NCI-H2107 treated with DMSO at 0.1 percent for 48 hours (cell line): ENCODE results near the gene NFATC2.

Experiments used
- DNase-seq: peaks from one replicate; lab custom pipeline; 2025; ENCODE audit not compliant: unreplicated experiment; lab: John Stamatoyannopoulos, UW

NFATC2 gene

GRCh38 chr20:51454250-51454865, 88.2 kb downstream of the NFATC2 start:
- no peak for DNase-seq

DNA sequence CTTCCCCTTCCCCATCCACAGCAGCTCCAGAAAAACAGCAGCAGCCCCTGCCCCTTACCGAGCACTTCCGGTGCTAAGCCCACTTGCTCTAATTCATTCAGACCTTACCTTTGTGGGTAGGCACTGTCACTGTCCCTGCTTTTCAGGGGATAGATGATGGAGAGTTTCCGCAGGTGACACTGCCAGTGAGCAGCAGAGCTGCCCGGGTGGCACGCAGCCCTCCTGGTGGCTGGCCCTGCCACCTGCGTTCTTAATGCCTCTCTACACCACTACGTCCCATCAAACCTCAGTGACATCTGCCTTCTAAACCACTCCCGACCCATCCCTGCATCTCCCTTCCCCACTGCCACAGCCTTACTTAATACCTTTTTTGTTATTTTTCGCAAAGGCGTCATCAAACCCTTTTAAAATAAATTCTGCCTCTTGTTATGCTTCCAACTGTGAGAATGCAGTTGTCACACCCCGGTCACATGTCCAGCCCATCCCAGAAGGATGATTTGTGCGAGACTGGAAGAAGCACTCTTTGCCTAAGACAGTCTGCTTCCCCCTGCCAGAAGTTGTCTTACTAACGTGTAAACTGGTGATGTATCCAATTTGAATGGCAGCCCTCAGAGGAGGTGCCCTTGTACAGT, 89.7 kb downstream of the NFATC2 start:
- DNase-seq: no peak

DNA sequence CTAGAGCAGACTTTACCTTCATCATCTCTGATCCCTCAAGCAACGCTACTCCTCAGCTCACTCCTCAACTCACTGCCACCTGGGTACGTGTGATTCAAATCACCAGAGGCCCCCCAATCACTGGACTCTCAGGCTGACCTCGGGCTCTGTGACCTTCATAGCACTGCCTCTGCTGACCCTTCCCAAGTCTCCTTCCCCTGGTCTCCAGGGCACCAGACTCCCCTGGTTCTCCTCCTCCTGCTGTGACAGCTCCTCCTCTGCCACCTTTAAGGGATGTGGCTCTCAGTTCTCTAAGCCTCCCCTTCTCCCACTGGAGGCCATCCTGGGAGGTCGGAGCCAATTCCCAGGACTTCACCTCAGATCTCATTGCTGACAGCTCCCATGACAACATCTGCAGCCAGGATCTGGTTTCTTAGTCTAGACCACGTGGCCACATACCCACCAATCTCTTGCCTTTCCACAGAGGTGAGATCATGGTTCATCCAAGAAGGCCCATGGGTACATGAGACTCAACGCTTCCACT, 90.4 kb downstream of the NFATC2 start:
- no peak for DNase-seq

GRCh38 chr20:51451484-51451883, 91.0 kb downstream of the NFATC2 start:
- no peak for DNase-seq

DNA sequence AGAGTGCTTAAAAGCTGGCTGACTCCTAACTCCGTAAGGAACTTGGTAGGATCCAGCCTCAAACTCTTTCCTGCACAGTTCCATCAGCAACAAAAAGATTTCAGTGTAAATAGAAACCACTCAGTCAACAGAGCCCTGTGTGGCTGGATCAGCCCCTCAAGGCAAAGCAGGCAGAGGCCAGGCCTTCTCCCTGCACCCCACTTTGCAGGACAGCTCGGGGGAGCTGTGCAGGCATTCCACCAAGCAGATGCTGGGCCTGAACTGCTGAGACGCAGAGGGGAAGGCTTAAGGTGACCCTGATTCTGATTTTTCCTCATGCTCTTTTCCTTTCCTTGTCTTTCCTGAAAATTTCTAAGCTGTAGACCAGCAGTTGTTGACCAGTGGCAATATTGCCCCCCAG, 91.5 kb downstream of the NFATC2 start:
- DNase-seq: no peak

DNA sequence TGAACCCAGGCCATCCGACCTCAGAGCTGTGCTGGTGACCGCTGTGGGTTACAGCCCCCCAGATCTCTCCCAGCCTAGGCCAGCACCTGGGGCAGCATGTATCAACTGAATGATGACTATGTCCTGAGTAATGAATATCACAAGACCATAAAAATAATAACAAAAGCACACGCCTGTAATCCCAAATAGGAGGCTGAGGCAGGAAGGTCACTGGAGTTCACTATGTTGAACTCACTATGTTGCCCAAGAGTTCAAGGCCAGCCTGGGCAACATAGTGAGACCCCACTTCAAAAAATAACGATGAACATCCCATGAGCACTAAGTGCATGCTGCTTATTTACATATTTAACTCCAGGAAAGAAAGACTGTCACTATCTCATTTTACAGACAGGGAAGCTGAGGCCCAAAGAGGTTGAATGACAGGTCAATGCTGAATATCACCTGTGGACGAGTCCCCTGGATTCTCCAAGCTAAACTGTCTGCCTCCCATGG, 92.3 kb downstream of the NFATC2 start:
- no peak for DNase-seq

GRCh38 chr20:51449498-51450220, 92.9 kb downstream of the NFATC2 start:
- no peak for DNase-seq

- no peak for DNase-seq
These were observed 94.8 kb downstream of the NFATC2 start for GRCh38 chr20:51447765-51448148.

- no peak for DNase-seq
These were observed 95.3 kb downstream of the NFATC2 start for GRCh38 chr20:51447097-51447764.

DNA sequence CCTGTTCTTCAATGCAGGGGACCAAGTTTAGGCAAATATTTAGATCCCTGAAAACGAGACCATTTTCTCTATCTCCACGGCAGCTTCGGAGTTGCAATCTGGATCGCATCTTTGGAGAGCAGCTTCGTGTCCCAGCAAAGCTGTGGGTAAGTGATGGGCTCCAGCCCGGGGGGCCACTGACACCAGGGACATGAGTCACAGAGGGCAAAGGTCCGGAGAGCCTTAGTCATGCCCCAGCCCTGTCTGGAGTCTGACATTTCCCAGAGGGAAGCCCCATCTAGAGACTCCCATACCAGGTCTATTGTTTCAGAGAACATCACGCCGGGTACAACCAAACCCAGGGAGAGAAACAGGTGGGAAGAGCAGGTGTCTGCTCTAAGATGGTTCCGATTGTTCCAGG, 95.9 kb downstream of the NFATC2 start:
- DNase-seq: no peak

GRCh38 chr20:51446230-51446629, 96.3 kb downstream of the NFATC2 start:
- no peak for DNase-seq

GRCh38 chr20:51445591-51445990, 96.9 kb downstream of the NFATC2 start:
- DNase-seq: no peak

- no peak for DNase-seq
These were observed 97.5 kb downstream of the NFATC2 start for GRCh38 chr20:51444922-51445438.

DNA sequence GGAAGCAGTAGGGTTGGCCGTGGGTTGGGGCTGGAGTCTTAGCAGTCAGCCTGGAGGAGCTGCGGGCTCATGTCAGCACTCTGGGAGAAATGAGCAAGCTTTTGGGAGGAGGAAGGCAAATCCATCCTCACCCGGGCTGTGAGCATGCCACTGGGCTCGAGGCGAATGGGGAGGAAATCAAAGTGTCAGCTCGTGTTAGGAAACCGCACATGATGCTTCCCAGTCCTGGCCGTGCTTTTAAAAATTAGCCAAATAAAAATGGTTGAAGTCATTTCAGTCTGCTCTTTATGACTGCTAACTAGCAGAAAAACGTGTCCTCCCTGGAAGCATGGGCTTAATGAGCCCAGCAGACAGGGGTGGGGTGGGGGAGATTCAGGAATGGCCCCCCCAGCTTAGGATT, 98.1 kb downstream of the NFATC2 start:
- DNase-seq: no peak

DNA sequence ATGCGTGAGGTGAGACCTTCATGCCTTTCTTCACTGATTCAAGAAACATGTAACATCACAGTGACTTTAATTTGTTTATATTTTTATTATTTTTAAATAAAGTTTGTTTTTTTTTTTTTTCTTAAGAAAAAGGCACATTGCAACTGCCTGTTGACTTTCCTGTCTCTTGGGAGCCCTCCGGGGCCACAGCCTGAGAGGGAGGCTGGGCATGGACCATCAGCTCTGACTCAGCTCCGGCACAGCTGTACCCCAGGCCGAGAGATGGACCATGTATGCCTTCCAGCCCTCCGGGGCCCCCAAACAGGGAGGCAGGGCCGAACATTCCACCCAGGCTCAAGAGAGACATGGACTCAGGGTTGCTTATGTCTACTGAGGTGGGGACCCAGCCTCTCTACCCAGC, 99.9 kb downstream of the NFATC2 start:
- no peak for DNase-seq

- no peak for DNase-seq
These were observed 101.9 kb downstream of the NFATC2 start for GRCh38 chr20:51440589-51440988.

DNA sequence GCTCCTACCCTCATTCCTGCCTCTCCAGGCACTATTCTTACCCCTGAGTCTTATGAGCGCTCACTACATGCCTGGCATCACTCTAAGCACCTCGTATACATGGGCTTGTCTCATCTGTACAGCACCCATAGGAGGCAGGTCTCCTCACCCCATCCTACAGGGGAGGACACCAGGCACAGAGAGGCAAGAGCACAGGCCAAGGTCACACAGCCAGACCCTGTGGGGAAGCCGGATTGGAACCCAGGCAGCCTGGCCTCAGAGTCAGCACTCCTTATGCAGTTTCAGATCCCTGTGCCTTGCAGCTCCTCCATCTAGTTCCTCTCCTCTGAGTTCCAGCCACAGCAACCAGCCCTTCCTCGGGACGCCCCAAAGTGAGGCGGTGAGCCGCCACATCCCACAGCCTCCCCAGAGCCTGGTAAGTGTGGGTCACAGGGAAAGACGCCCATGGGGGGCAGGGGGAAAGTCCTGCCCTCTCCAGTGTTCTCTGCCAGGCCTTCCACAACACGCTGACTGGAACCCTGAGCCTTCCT, 103.3 kb downstream of the NFATC2 start:
- no peak for DNase-seq

- no peak for DNase-seq
These were observed 104.4 kb downstream of the NFATC2 start for GRCh38 chr20:51438136-51438535.

- no peak for DNase-seq
These were observed 105.2 kb downstream of the NFATC2 start for GRCh38 chr20:51437182-51437924.

- no peak for DNase-seq
These were observed 107.8 kb downstream of the NFATC2 start for GRCh38 chr20:51434580-51435247.
